PFSK-1 (cell line): ENCODE measurements around the gene ZNF180.

Experiments used
- POLR2AphosphoS5 ChIP-seq: IDR thresholded peaks from 2 replicates; pipeline ENCODE4 v1.6.1; 2012; ENCODE audit warnings: low read depth, mild to moderate bottlenecking, control low read depth, low read length, moderate library complexity
- TAF1 ChIP-seq: IDR thresholded peaks from 2 replicates; pipeline ENCODE4 v1.6.1; 2012; ENCODE audit warnings: low read length, control low read depth, borderline replicate concordance; ENCODE audit not compliant: insufficient read depth

DNA sequence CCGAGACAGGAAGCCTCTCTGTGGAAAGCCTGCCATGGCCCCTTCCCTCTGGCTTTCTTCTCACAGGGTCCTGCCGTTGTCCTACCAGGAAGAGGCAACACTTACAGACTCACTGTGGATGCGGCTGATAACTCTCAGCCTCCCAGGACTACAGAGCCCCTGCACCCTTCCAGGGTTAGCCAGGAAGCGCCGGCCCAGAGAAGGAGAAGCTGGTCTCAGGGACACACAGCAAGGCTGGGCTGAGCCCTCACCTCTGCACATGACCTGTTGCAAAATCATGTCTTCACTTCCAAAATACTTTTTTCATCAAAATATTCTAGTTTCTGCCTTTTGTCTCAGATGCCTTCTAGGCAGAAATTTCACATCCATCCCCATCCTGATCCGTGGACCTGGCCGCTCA is 27.2 kb upstream of the ZNF180 start:
- TF ChIP-seq TAF1 (no peak), POLR2AphosphoS5 (no peak)
